HG03460 (cell line): ENCODE measurements around the gene PHC2.

ENCODE experiments used
- ATAC-seq: cut with Tn5 transposase; IDR thresholded peaks from one replicate; pipeline ENCODE4 v1.9.1; 2021; ENCODE audit not compliant: unreplicated experiment

The PHC2 gene

DNA sequence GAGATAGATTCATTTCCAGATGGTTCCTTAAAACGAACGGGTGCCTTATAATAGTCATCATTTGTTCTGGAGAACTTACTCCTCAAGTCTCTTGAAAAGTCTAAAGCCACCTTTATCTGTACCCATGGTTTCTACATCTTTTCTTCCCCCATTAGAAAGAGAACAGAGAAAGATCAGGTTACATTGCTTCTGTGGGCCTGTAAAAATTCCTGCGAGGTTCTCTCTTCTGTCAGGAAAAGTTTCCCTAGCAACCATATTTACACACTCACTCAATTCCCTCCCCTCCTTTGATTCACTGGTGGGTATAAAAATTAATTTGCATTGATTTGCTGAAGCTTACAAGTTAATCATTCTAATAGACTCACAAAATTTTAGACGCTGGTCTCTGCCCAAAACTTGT, 6.7 kb downstream of the PHC2 start:
- no peak for ATAC-seq

DNA sequence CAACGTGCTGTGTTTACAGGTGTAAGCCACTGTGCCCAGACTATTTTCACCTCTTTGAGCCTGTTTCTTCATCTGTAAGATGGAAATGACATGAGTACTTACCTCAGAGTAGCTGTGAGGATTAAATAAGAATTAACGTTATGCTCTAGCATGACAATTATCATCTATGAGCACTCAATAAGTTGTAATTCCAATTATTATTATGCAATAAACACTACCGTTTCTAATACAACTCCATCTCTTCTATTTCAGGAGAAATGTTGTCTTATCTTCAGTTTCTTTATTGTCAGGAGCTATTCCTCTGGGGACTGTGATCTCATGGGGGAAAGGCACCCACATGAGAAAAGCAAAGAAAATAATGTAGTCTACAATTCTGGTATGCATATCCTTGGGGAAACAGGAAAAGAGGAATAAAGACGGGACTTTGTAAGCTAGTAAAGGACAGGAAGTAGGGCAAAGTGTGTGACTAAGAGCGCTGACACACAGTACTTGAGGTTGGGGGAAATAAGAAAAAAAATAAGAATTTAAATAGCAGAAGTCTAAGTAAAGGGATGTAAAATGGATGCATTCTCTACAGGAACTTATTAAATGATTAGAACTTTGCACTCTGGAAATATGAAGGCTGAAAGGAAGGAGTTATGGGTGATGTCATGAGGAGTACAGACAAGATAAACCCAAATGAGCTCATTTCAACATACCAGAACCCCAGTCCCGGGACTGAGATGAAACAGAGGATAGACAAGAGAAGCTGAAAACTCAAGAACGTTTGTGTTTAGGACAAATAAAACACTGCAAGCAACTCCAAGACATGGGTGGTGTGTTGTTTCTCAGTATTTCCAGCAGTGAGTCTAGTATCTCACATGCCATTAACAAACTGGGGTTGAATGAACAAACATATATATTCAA, 9.8 kb downstream of the PHC2 start:
- no peak for ATAC-seq

DNA sequence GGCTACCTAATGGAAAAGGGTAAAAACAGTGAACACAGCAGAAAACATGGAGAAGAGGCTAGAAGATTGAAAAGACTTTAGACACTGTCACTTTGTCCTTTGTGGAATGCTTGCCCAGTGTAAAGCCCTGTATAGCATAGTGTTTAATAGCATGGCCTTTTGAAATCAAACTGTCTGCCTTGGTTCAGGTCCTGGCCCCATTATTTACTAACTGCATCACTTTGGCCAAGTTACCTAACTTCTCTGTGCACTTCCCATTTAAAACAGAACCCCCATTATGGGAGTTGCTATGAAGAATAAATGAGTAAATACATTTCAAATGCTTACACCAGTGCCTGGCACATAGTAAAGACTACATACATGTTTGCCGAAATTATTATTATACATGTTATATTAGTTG, 12.1 kb downstream of the PHC2 start:
- ATAC-seq = no peak

DNA sequence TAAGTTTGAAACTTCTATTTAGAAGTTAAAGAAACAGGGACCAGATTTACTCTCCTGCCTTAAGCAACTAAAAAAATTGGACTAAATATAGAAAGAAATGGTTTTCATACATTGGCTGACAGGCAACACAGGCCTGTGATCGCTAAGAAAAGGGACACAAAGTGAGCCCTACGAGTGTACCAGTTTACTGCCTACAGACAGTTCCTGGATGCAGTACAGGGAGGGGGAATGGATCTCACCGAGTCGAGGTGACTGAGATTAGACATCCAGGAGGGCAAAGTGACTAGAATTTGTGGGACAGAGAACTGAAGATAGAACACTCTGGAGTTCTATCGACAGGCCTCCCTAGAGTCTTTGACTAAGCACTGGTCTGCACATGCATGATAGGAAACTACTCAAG, 16.0 kb downstream of the PHC2 start:
- no peak for ATAC-seq

DNA sequence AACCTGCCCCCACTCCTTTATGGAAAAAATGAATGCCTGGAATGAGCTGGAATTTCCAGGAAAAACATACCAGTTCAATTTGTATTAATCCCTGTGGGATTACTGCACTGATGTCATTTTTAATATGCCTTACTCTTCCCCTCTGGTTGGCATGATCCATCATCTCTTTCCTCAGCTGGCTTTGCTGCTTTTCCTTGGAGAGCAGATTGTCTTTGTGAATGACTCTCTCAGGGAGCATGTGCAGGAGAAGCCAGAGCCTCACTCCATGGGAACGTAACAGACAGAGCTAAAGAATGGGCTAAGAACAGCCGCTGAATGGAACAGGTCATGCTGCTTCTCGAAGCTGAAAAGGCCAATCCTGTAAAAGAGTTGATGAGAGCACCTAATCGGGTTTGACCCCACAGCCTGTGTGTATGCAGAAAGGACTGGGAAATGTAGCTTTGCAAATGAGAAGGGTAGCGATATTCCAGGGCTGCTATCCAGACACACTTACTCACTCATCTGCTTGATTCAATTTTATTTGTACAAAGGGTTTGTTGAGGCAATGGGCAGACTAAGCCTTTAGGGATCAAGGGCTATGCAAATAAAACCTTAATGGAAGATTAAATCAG, 20.7 kb downstream of the PHC2 start:
- ATAC-seq = no peak

DNA sequence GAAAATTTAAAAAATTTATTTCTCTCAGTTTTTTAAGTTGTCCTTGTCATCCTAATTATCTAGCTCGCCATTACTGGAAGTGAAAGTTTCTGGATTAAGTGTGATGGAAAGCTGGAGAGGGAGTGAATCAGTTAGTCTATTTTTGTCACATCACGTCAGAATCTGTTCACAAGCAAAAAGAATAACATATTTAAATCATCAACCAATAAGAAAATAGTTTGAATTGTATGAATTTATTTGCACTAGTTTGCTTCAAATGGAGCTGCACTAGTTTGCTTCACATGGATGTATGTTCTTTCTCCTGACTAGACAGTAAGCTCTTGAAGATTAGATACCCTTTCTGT, 22.8 kb downstream of the PHC2 start:
- no peak for ATAC-seq

DNA sequence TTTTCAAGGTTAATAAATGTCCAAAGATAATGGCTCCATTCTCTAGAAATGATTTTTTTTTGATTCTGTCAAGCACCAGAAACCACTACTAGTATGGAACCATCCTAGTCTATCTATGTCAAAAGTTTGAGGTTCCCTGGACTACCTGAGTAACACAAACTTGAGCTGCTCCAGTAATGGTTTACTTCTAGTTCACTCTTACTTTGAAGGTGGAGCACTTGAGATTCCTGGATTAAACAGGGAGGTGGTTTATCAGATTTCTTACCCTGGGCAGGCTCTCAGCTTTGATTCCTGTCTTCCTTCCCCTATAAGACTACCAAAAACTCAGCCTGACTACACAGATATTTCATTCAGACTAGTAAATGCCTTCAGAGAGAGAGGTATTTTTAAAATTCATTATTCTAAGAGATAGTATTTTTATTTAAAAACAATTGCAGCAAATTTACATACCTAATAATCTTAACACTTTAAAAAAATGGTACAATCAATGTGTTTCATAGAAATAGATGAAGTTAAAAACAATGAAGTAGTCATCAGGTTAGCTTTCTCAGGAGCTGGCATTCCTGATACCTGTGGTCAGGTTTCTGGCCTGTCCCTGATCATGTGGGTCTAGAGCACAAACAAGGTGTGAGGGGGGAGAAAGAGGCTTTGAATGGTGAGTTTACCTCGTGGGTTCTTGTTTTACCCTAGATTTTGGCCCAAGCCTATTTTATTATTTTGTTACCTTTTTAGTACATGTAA, 23.4 kb downstream of the PHC2 start:
- no peak for ATAC-seq

DNA sequence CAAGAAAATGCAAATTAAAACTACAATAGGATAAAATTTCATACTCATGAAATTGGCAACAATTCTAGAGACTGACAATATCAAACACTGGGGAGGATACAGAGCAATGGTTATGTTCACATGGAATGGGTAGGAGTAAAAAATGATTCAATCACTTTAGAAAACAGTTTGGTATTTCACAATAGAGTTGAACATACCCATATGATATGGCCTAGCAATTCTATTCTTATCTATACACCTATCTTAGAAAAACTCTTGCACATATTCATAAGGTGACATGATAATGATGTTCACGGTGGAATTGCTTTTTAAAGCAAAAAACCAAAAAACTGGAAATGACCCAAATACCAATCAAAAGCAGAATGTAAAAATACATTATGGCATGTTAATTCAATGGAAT, 28.7 kb downstream of the PHC2 start:
- ATAC-seq = no peak

DNA sequence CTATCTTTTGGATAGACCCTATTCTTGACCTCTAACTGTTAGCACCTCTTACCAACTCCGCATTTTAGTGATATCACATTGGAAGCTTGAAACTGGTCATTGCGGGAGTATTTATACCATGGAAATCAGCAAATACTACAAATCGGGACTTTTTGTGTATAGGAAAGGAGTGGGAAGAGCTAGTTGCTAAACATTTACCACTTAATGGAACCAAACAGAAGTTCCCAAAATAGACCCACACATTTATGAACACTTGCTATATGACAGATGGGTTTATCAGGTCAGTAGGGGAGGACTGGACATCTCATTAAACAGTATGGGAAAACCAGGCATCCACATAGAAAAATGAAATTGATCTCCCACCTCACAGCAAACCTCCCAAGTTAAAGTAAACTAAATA, 29.4 kb downstream of the PHC2 start:
- ATAC-seq = no peak

DNA sequence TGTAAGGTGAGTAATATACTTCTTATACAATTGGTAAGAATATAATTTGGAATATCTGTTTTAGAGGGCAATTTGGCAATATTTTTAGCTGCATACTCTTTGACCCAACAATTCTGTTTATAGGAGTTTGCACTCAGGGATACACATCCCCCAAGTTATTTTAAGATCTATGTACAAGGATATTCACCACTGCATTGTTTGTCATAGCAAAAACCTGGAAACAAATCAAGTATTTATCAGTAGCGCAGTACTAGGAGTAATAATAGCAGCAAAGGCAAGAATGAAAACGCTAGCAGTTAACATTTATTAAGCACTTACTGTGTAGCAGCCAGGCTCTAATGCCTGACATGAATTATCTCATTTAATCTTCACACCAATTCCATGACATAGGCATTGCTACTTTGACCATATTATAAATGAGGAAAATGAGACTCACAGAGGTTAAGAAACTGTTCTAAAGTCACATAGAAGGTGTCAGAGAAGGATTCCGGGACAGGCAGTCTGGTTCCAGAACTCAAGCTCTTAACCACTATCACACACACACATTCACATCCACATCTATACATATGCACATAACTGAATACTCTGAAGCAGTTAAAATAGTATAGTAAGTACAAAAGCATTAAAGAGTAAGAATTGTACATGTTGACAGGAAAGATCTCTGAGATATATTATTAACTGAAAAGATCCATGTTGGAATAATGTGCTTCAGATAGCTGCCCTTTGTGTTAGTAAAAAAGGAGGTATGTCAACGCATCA, 30.6 kb downstream of the PHC2 start:
- no peak for ATAC-seq

DNA sequence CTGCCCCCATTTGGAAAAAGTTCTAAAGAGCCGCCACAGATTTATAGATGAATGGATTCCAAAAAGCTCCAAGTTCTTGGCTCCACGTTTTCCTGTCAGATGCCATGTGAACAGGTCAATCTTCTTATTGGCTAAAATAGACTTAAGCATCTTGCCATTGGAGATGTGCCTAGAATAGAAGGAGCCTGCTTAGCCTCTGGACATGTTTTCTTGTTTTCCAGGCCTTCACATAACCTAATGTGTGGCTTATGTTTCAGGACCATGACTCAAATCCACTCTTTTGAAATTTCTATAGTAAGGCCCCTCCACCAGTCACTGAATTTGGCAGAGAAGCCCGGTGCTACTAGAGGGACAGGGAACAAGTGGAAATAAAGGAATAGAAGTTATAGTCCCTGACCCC, 31.5 kb downstream of the PHC2 start:
- no peak for ATAC-seq

DNA sequence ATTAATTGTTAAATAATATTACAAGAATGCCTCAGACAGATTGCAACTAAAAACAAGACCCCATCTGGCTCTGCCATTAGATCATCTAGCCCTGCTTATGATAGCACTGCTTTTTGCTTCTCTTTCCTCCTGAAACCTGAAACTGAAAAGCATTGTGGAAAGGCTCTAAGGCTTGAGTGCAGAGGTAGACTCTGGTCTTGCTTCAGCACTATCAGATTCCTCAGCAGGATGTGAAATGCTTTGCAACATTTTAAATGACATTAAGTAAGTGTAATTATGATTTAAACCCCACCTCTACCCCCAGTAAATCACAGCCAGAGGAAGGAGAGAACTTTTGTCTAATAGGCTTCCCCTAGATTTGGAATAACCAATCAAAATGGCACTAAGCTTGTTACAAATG, 32.9 kb downstream of the PHC2 start:
- ATAC-seq = no peak

DNA sequence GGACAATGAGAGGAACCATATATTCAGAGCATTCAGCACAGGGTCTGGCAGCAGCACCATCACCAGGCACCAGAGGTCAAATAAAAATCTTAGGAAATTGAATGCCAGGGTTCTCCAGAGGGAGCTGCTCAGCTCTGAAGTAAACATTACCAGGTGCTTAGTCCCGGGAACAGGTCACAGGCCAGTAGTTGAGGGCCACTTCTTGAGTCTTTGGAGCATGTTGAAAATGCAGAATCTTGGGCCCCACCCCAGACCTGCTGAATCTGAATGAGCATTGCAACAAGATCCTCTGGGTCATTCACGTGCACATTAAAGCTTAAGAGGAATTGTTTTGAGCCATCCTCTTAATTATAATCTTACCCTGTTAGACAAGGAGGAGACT, 33.8 kb downstream of the PHC2 start:
- ATAC-seq = no peak

DNA sequence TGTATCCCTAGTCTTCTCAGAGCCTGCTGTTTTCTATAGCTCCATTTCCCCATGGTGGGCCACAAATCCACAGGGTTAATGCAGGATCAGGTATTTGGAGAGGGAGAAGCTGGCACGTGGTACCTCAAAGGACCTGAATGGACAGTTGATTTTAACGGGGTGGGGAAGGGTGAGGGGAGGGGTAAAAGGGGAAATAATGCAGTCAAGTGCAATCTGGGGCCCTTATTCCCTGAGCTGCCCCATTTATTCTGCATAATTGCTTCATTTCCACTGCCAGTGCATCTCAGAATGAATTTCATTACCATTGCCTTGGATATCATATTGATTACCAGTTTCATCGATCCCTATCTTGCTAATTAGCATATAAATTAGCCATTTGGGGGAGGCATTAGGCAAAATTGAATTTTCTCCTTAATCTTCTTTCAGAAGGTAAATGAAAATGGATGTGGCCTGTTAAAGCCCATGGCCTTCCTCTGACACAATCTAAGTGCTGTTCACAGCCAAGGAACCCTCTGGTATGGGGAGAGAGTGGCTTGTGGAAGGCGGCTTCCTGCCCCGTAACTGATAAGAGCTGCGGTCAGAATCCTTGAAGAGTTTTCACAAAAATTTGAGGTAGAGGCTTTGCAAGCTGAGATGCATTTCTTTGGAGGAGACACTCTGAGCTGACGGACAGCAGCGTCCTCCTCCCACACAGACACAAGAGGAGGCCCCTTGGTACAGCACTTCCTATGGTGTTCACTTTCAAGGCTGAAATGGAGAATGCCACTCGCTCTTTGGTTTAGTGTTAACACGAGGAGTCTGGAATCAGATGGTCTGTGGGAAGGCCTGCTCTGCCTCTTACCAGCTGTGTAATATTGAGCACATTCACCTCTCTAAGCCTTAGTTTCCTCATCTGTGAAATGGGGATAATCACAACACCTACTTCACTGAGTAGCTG, 34.4 kb downstream of the PHC2 start:
- ATAC-seq = no peak

DNA sequence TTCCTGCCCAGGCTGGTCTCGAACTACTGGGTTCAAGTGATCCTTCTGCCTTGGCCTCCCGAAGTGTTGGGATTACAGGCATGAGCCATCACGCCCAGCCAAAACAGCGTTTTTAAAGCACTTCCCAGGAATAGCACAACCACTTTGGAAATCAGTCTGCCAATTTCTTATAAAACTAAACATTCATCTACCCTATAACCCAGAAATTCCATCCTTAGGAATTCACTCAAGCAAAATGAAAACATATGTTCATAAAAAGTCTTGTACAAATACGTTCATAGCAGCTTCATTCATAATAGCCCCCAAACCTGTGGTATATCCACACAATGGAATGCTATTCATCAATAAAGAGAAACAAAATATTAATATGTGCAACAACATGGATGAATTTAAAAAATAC, 36.1 kb downstream of the PHC2 start:
- ATAC-seq = no peak

DNA sequence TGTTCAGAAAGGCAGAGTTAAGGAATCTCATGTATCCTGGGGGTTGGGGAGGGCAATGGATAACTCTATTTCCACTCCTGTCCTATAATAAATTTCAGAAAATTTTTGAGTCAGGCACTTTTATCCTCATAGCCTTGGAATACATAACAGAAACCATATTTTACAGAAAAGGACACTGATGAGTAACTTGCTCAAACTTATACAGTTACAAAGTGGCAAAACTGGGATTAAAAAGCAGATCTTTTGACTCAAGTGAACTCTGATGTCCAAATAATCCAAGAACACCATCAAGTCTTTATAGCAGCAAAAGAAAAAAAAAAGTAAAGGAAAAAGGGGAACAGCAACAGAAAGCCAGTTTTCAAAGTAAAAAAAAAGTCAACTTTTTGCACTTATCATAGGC, 36.9 kb downstream of the PHC2 start:
- no peak for ATAC-seq

DNA sequence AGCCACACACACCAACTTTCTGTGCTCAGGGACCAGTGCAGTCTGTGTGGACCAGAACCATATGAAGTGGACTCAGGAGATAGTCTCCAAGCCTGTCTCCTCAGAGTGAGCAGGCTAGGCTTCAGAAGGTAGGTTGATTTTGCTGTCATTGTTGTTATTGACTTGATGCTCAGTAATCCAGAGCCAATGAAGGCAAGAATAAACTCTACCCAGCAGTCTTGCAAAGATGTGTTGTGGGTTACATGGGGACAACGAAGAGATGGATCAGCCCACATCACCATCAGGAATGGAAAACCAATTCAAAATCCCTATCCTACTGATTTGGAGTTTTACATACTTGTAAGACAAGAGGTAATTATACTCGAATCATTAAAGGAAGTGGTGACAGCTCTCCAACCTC, 37.4 kb downstream of the PHC2 start:
- no peak for ATAC-seq

DNA sequence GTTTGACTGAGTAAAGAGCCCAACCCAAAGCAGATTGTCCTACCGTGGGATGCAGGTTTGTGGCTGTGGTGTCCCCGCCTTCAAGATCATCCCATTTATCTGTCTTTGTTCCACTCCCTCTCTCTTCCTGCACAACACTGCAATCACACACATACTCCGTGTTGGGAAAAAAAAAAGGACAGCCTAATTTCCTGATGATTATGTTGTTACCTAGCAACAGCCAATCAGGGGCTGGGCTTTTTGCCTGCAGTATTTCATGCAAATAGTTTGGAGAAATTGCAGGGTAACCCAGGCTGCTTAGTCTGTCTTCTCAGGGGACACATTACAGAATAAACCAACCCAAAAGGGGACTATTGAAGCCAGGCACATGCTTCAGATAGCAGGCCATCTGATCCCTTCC, 38.3 kb downstream of the PHC2 start:
- ATAC-seq = no peak

DNA sequence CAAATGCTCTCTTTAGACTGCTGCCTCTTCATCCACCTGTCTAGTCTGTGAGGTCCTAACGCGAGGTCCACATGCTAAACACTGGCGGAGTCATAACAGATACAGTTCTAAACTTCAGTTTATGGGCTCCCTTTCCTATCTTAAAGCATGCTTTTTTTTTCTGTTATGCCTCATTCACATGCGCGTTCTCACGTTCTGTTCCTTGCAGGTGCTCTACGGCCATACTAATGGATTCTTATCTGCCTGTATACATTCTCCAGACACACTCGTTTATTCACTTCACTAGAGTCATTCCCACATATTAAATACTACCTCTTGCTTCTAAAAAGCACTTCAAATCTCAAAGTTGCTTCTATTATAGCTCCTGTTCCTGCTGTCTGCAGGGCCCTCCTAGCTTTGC, 38.7 kb downstream of the PHC2 start:
- ATAC-seq = no peak

DNA sequence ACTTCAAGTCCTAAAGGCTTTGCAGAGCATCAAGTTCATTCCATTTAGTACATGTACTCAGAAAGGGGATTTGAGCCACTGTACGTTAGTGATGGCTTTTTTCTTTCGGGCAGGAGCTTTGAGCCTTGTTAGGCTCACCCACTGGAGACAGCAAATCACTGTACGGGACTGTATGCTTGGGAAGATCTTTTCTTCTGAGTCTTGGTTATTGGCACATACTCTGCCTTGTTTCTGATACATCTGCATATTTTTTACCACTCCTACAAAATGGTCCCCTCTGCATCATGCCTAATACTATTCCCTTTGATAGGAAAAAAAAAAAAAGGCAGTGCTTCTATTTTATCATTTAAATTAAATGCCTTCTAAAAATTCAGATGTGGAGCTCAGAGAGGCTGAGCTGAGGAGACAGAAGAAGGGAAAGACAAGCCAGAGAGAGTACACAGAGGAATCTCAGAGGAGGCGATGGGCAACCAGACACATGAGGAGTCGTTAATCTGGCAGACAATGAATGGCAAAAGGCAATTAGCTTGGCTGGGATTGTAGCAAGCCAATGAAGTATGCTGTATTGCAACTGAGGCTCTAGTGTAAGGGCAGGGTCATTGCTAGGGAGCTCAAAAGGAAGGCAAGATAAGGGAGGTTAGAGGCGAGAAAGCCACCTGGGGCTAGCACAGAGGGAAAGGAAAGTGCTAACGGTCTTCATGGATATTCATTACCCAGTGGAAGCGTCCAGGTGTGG, 39.4 kb downstream of the PHC2 start:
- ATAC-seq = no peak
